IPS-18a (cell line): Measurements from ENCODE around the gene ADGRE3.
A peak's percentile ranks its signal among the peaks of the same experiment; 100 is the strongest.
"Not testable (repeated sequence)": the region's sequence is repeated elsewhere in the genome, so short reads cannot be mapped to it uniquely, and the experiment has no call there.

Experiments used
- H3K27ac ChIP-seq: one replicate; pipeline ENCODE4 v1.5.1; 2013; ENCODE audit warnings: low read length
- H3K27me3 ChIP-seq: one replicate; pipeline ENCODE4 v1.6.1; 2013; ENCODE audit warnings: mild to moderate bottlenecking, low read length; ENCODE audit not compliant: control insufficient read depth, insufficient read depth
- H3K36me3 ChIP-seq: one replicate; pipeline ENCODE4 v1.6.1; 2013; ENCODE audit warnings: low read depth, low read length; ENCODE audit not compliant: control insufficient read depth
- H3K4me1 ChIP-seq: one replicate; pipeline ENCODE4 v1.6.1; 2013; ENCODE audit warnings: low read depth, low read length; ENCODE audit not compliant: control insufficient read depth
- H3K4me3 ChIP-seq: one replicate; pipeline ENCODE4 v1.5.1; 2013; ENCODE audit warnings: low read length
- H3K9ac ChIP-seq: one replicate; pipeline ENCODE4 v1.6.1; 2013; ENCODE audit warnings: mild to moderate bottlenecking, low read length, moderate library complexity
- H3K9me3 ChIP-seq: one replicate; pipeline ENCODE4 v1.6.1; 2013; ENCODE audit warnings: low read depth, low read length; ENCODE audit not compliant: control insufficient read depth

Gene ADGRE3

GRCh38 chr19:14589433-14589832, 85.2 kb downstream of the ADGRE3 start:
- H3K9ac ChIP-seq, H3K9me3 ChIP-seq, H3K27me3 ChIP-seq, H3K36me3 ChIP-seq, H3K4me3 ChIP-seq, H3K27ac ChIP-seq, H3K4me1 ChIP-seq: not testable (repeated sequence)

DNA sequence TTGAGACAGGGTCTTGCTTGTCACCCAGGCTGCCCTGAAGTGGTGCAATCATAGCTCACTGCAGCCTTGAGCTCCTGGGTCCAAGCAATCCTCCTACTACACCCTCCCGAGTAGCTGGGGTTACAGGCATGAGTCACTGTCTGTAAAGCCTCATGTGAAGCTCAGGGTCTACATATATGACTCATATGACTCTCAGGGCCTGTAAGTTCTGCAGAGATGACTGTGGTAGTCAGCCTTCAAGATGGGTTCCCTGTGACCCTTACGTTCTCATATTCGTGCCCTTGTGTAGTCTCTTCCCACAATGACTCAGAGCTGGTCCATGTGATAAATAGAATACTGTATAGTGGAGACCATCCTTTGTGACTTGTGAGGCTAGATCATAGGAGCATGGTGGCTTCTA, 89.5 kb downstream of the ADGRE3 start:
- not testable (repeated sequence) for H3K4me1 ChIP-seq, H3K27me3 ChIP-seq, H3K9me3 ChIP-seq, H3K27ac ChIP-seq, H3K9ac ChIP-seq, H3K4me3 ChIP-seq, H3K36me3 ChIP-seq

DNA sequence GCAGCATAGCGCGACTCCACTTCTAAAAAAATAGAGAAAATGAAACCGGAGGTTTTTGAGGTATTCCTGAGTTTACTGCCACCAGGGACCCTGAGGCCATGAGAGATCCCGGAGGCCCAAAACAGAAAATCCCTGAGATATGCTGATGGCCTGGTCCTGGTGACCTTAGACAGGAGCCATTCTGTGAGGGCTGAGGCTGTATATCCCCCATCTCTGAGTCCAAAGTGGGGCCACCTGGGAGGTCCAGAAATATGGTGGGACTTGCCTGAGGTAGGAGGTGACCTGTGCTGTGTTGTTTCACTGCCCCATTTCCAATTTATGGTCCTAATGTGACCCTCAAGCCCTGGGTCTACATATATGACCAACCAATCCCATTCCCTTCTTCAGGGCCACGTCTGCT, 90.3 kb downstream of the ADGRE3 start:
- not testable (repeated sequence) for H3K4me1 ChIP-seq, H3K9ac ChIP-seq, H3K4me3 ChIP-seq, H3K9me3 ChIP-seq, H3K36me3 ChIP-seq, H3K27ac ChIP-seq, H3K27me3 ChIP-seq

- no peaks in the 10 kb centered on the region for H3K27me3 ChIP-seq
- no peaks in the 10 kb centered on the region for H3K4me1 ChIP-seq
- no peaks in the 10 kb centered on the region for H3K9me3 ChIP-seq
- H3K27ac ChIP-seq: no peak within 1 kb of the TSS
- H3K4me3 ChIP-seq: no peak within 1 kb of the TSS
- no peak within 1 kb of the TSS for H3K9ac ChIP-seq
- H3K36me3 ChIP-seq: no peaks in the 10 kb centered on the region
Measured at GRCh38 chr19:14582894-14583340, 91.7 kb downstream of the ADGRE3 start, which contains the start of gene CLEC17A. Gene CLEC17A (plus strand): TSS chr19:14583084. CDS start chr19:14583161, 77 bp downstream.

- no peaks in the 10 kb centered on the region for H3K9me3 ChIP-seq
- no peak overlapping the region for H3K27ac ChIP-seq
- H3K27me3 ChIP-seq: no peaks in the 10 kb centered on the region
- no peaks in the 10 kb centered on the region for H3K36me3 ChIP-seq
- H3K9ac ChIP-seq: no peak overlapping the region
- H3K4me1 ChIP-seq: no peaks in the 10 kb centered on the region
- no peak overlapping the region for H3K4me3 ChIP-seq
Measured at GRCh38 chr19:14580623-14581237, 93.9 kb downstream of the ADGRE3 start.

DNA sequence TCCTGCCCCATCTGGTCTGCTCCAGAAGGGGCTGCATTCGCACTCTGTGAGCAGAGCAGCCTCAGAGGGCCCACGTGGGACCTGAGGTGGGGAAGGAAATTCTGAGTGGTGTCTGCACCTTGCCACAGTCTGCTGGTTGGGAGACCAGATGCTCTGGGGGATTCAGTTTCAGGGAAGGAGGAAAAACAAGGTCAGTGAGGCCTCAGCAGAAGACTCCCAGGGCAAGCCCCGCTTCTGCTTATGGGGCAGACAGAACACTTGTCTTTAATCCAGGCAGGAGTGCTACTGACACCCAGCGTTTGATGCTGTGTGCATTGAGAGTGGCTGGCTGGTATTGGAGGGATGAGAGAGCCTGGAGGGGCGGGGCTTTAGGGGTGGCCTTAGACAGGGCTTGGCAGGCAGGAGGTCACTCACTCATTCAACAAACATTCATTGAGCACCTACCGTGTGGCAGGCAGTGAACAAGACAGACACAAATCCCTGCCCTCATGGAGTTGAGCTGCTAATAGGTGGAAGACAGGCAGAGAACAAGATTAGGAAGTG, 96.7 kb downstream of the ADGRE3 start:
- Histone ChIP-seq H3K36me3 (no peaks in the 10 kb centered on the region), H3K4me1 (no peaks in the 10 kb centered on the region), H3K9me3 (no peaks in the 10 kb centered on the region), H3K9ac (no peak overlapping the region), H3K4me3 (no peak overlapping the region), H3K27me3 (no peaks in the 10 kb centered on the region), H3K27ac (no peak overlapping the region)

- no peak overlapping the region for H3K9ac ChIP-seq
- H3K27me3 ChIP-seq: no peaks in the 10 kb centered on the region
- no peaks in the 10 kb centered on the region for H3K9me3 ChIP-seq
- no peak overlapping the region for H3K4me3 ChIP-seq
- H3K27ac ChIP-seq: no peak overlapping the region
- H3K36me3 ChIP-seq: no peaks in the 10 kb centered on the region
- H3K4me1 ChIP-seq: no peaks in the 10 kb centered on the region
Measured at GRCh38 chr19:14577264-14577663, 97.4 kb downstream of the ADGRE3 start.

DNA sequence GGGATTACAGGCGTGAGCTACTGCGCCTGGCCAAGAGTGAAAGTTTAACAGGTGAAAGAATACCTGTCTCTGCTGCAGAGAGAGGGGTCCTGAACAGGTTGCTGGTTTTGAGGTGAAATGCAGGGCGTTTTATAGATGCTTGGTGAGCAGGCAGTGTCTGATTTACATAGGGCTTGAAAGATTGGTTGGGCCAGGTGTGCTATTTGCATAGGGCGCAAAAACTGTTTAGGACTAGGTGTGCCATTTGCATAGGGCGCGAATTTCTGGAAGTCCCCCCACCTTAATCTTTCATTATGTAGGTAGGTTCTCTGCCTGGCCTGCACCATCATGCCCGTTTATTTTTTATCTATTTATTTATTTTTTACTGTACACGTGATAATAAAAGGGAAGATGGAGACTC, 98.3 kb downstream of the ADGRE3 start:
- no peak overlapping the region for H3K27ac ChIP-seq
- H3K36me3 ChIP-seq: no peaks in the 10 kb centered on the region
- H3K4me3 ChIP-seq: no peak overlapping the region
- no peaks in the 10 kb centered on the region for H3K9me3 ChIP-seq
- H3K27me3 ChIP-seq: no peaks in the 10 kb centered on the region
- no peak overlapping the region for H3K9ac ChIP-seq
- no peaks in the 10 kb centered on the region for H3K4me1 ChIP-seq

- Histone ChIP-seq H3K27me3 (no peaks in the 10 kb centered on the region), H3K36me3 (no peaks in the 10 kb centered on the region), H3K9me3 (no peaks in the 10 kb centered on the region), H3K9ac (no peak overlapping the region), H3K4me3 (no peak overlapping the region), H3K4me1 (no peaks in the 10 kb centered on the region), H3K27ac (no peak overlapping the region)
Measured at GRCh38 chr19:14575428-14575980, 99.1 kb downstream of the ADGRE3 start.

GRCh38 chr19:14571695-14572490, 102.8 kb downstream of the ADGRE3 start, which contains the start of gene NDUFB7:
Gene NDUFB7 (minus strand): TSS chr19:14572066. CDS start chr19:14572000, 66 bp downstream.
- Histone ChIP-seq H3K36me3 (no peaks in the 10 kb centered on the region), H3K27me3 (no peaks in the 10 kb centered on the region), H3K4me3 (peak within 1 kb of the TSS; percentile 93), H3K9me3 (no peaks in the 10 kb centered on the region), H3K27ac (peak within 1 kb of the TSS; percentile 78), H3K9ac (peak within 1 kb of the TSS; percentile 90), H3K4me1 (no peaks in the 10 kb centered on the region)

DNA sequence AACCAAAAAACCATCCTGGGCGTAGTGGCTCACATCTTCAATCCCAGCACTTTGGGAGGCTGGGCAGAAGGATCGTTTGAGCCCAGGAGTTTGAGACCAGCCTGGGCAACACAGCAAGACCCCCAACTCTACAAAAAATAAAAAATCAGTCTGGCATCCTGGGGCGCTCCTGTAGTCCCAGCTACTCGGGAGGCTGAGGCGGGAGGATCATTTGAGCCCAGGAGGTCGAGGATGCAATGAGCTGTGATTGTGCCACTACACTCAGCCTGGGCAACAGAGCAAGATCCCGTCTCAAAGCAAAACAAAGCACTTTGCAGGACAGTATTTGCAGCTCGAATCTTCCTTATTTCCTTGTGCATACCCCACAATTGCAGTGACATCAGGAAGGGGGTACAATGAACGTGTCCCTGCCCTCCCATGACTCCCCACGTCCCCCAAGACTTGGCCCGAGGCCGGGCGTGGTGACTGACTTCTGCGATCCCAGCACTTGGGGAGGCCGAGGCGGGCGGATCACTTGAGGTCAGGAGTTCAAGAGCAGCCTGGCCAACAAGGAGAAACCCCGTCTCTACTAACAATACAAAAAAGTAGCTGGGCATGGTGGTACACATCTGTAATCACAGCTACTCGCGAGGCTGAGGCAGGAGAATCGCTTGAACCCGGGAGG, 103.6 kb downstream of the ADGRE3 start:
- H3K27me3 ChIP-seq: no peaks in the 10 kb centered on the region
- peak overlapping the region; percentile 78 for H3K27ac ChIP-seq
- peak overlapping the region; percentile 90 for H3K9ac ChIP-seq
- no peaks in the 10 kb centered on the region for H3K4me1 ChIP-seq
- no peaks in the 10 kb centered on the region for H3K9me3 ChIP-seq
- H3K4me3 ChIP-seq: peak overlapping the region; percentile 93
- no peaks in the 10 kb centered on the region for H3K36me3 ChIP-seq
